PC-3 (cell line): ENCODE data around the gene MCM9. TPM values are rescaled to one million over a fixed set of nuclear protein-coding genes. Genes with fewer than 3 reads are reported as not detected.

Experiments used
- ATAC-seq: fragments of 200-7000 bp; cut with Tn5 transposase; 2 replicates; pipeline ENCODE4 v1.9.1; 2020; ENCODE audit warnings: mild to moderate bottlenecking, moderate library complexity
- BruUV-seq: library from RNA; stranded (reverse); fragments of 400-500 nt; replicated peaks from 2 replicates; lab custom pipeline; 2021; lab: Mats Ljungman, UMichigan
- CTCF ChIA-PET: fragments of 300-600 bp; sonication (Branson Sonifier 250); formaldehyde crosslinking; loops from one replicate; lab custom pipeline; 2022; ENCODE audit warnings: antibody characterized with exemption; lab: Charles Lee
- POLR2A ChIA-PET: fragments of 300-600 bp; sonication (Branson Sonifier 250); formaldehyde crosslinking; loops from one replicate; lab custom pipeline; 2022; ENCODE audit warnings: antibody characterized with exemption; ENCODE audit not compliant: unreplicated experiment; lab: Charles Lee
- DNase-seq: peaks from one replicate; pipeline ENCODE4 v3.0.0-alpha.2; 2015
- H2AFZ ChIP-seq: fragments of 300-600 bp; sonication (generic); 2 replicates; pipeline ENCODE4 v1.6.0; 2016; ENCODE audit warnings: antibody characterized with exemption, low read length
- H3F3A ChIP-seq: fragments of 300-600 bp; sonication (generic); one replicate; pipeline ENCODE4 v1.6.0; 2017; ENCODE audit warnings: antibody characterized with exemption, low read length, control low read depth, mild to moderate bottlenecking; ENCODE audit not compliant: unreplicated experiment
- H3K27ac ChIP-seq: fragments of 300-600 bp; sonication (generic); 2 replicates; pipeline ENCODE4 v1.5.1; 2016; ENCODE audit warnings: mild to moderate bottlenecking, low read length
- H3K27me3 ChIP-seq: fragments of 300-600 bp; sonication (generic); 2 replicates; pipeline ENCODE4 v1.6.1; 2016; ENCODE audit warnings: low read length, mixed read lengths
- H3K36me3 ChIP-seq: fragments of 300-600 bp; sonication (generic); 2 replicates; pipeline ENCODE4 v1.6.1; 2016; ENCODE audit warnings: low read depth, mixed run types, low read length, mixed read lengths
- H3K4me1 ChIP-seq: fragments of 300-600 bp; sonication (generic); 2 replicates; pipeline ENCODE4 v1.5.1; 2016; ENCODE audit warnings: low read length; ENCODE audit not compliant: insufficient read depth
- H3K4me2 ChIP-seq: fragments of 300-600 bp; sonication (generic); 2 replicates; pipeline ENCODE4 v1.6.0; 2016; ENCODE audit warnings: low read length
- H3K4me3 ChIP-seq: fragments of 300-600 bp; sonication (generic); 2 replicates; pipeline ENCODE4 v1.5.1; 2016; ENCODE audit warnings: mild to moderate bottlenecking, low read length, mixed read lengths
- H3K79me2 ChIP-seq: fragments of 300-600 bp; sonication (generic); 2 replicates; pipeline ENCODE4 v1.6.1; 2017; ENCODE audit warnings: low read length, mixed read lengths
- H3K9ac ChIP-seq: fragments of 300-600 bp; sonication (generic); 2 replicates; pipeline ENCODE4 v1.6.0; 2016; ENCODE audit warnings: mild to moderate bottlenecking, low read length
- H3K9me2 ChIP-seq: fragments of 300-600 bp; sonication (generic); replicated peaks from 2 replicates; pipeline ENCODE4 v1.6.1; 2016; ENCODE audit warnings: mixed run types, low read length, mixed read lengths
- H3K9me3 ChIP-seq: fragments of 300-600 bp; sonication (generic); 2 replicates; pipeline ENCODE4 v1.6.1; 2016; ENCODE audit warnings: low read length, mixed read lengths
- H4K20me1 ChIP-seq: fragments of 300-600 bp; sonication (generic); 2 replicates; pipeline ENCODE4 v1.6.1; 2016; ENCODE audit warnings: low read length, mixed read lengths
- EZH2 ChIP-seq: fragments of 300-600 bp; sonication (generic); IDR thresholded peaks from one replicate; pipeline ENCODE4 v1.6.1; 2017; ENCODE audit warnings: antibody characterized with exemption, mild to moderate bottlenecking, low read length; ENCODE audit not compliant: unreplicated experiment
- EZH2phosphoT487 ChIP-seq: fragments of 300-600 bp; sonication (generic); IDR thresholded peaks from 2 replicates; pipeline ENCODE4 v1.6.1; 2018; ENCODE audit warnings: mild to moderate bottlenecking, antibody characterized with exemption, low read length, borderline replicate concordance
- intact Hi-C: fragments of 100-400 bp; cut with micrococcal nuclease; formaldehyde crosslinking; loops from 2 replicates; pipeline ENCODE4 v1.9.0; 2023
- total RNA-seq: library from RNA; depleted of rRNA; stranded (reverse); fragments of >200 nt; gene quantifications from 2 replicates; pipeline ENCODE4 v1.2.3, GENCODE V29; 2014
- TF ChIP-seq, protein P1 (sequence below): fragments of 300-600 bp; sonication (generic); conservative IDR thresholded peaks from 2 replicates; pipeline ENCODE4 v1.5.1; 2017; ENCODE audit warnings: antibody characterized with exemption, low read depth, mild to moderate bottlenecking, low read length

MCM9 gene
- total RNA-seq, 1 experiment from 2014 or later, result 5.8 TPM

DNA sequence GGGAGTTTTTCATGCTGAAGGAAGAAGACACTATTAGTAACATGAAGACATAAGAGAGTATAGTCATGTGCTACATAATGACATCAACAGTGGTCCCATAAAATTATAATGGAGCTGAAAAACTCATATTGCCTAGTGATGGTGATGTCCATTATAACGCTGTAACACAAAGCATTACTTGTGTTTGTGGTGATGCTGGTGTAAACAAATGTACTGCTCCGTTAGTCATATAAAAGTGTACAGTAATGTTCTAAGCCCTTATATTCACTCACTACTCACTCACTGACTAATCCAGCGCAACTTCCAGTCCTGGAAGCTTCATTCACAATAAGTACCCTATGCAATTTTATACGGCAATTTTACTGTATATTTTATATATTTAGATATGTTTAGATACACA, 67.8 kb downstream of the MCM9 start:
- TF ChIP-seq, protein P1, sequence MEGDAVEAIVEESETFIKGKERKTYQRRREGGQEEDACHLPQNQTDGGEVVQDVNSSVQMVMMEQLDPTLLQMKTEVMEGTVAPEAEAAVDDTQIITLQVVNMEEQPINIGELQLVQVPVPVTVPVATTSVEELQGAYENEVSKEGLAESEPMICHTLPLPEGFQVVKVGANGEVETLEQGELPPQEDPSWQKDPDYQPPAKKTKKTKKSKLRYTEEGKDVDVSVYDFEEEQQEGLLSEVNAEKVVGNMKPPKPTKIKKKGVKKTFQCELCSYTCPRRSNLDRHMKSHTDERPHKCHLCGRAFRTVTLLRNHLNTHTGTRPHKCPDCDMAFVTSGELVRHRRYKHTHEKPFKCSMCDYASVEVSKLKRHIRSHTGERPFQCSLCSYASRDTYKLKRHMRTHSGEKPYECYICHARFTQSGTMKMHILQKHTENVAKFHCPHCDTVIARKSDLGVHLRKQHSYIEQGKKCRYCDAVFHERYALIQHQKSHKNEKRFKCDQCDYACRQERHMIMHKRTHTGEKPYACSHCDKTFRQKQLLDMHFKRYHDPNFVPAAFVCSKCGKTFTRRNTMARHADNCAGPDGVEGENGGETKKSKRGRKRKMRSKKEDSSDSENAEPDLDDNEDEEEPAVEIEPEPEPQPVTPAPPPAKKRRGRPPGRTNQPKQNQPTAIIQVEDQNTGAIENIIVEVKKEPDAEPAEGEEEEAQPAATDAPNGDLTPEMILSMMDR, result no peak
- no peak for TF ChIP-seq EZH2
- no peak for TF ChIP-seq EZH2phosphoT487
- intact Hi-C loops, result loop anchor here (1.0 kb wide), 2 partner anchors 9 to 257 kb away; no protein-coding TSS in a partner anchor
- Histone ChIP-seq H3K4me2 (peak overlapping the region; percentile 24; the same call in 1 of the 2 replicates), H3K27me3 (no peaks in the 10 kb centered on the region), H3F3A (no peaks in the 10 kb centered on the region), H3K4me1 (peaks cover 21% of the 10 kb centered on the region), H3K9ac (peak overlapping the region; percentile 53), H3K9me2 (no peaks in the 10 kb centered on the region), H4K20me1 (no peaks in the 10 kb centered on the region), H2AFZ (no peak overlapping the region), H3K79me2 (peaks cover 26% of the 10 kb centered on the region), H3K9me3 (no peaks in the 10 kb centered on the region), H3K36me3 (no peaks in the 10 kb centered on the region), H3K4me3 (no peak overlapping the region), H3K27ac (peak overlapping the region; percentile 95)
- ChIA-PET POLR2A (interaction anchor here (0.5 to 0.6 kb wide), 2 partner anchors 77 to 213 kb away, joined by 3 read pairs; no protein-coding TSS in a partner anchor), CTCF (no interaction called here)
- BruUV-seq, result no TSS peak
- ATAC-seq (peak; percentile 94), DNase-seq (peak; percentile 85)

DNA sequence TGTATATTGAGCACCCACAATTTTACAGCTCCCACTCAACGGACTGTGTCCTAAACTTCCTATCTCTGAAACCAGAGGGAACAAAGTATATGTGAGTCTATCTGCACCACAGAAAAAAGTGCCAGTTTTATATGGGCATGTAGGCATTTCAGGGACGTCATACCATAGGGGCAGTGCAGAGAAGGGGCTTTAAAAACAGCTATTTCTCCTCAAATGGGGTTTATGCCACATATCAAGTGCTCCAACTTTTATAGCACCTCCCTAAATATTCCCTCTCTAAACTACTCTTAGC, 69.9 kb downstream of the MCM9 start:
- no TSS peak for BruUV-seq
- ChIA-PET CTCF (no interaction called here), POLR2A (no interaction called here)
- DNase-seq (no peak), ATAC-seq (no peak)
- TF ChIP-seq, protein P1, result no peak
- no peak for TF ChIP-seq EZH2
- Histone ChIP-seq H3K36me3 (no peaks in the 10 kb centered on the region), H3K4me2 (no peak overlapping the region), H3K4me1 (peaks cover 18% of the 10 kb centered on the region), H4K20me1 (no peaks in the 10 kb centered on the region), H2AFZ (no peak overlapping the region), H3K9ac (no peak overlapping the region), H3K4me3 (no peak overlapping the region), H3F3A (no peaks in the 10 kb centered on the region), H3K27ac (no peak overlapping the region), H3K27me3 (no peaks in the 10 kb centered on the region), H3K9me2 (no peaks in the 10 kb centered on the region), H3K79me2 (peaks cover 10% of the 10 kb centered on the region), H3K9me3 (no peaks in the 10 kb centered on the region)
- intact Hi-C loops, result no loop called here

DNA sequence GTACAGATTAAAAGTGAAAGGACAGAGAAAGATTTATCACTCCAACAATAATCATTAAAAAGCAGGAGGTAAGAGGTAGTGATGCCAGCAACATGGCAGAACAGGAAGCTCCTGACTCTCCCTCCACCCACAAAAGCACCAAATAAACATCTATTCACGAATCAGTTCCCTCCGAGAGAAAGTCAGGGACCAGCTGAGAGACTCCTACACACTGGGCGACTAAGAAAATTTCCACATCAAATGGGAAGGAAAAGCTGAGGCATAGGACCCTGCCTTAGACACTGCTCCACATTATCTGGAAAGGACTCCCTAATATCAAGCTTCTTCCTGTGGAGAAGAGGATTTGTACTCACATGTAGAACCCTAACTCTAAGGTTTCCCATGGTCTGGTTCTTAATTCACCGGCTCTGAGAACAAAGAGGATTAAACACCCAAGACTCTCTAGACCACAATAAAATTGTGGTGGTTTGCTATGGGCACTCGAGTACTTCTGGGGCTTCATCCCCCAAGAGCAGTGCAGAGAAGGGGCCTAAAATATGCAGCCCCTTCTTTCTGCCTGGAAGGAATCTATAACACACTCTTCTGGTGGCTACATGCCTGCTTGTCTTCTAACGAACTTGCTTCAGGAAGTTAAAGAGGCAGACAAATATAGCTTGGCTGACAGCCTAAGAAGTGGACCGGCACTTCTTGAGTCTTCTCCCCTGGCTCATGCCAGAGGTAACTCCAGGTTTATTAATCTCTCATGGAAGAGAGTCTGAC, 70.4 kb downstream of the MCM9 start:
- no peak overlapping the region for H3K9ac ChIP-seq
- H3K9me3 ChIP-seq, result no peaks in the 10 kb centered on the region
- no peaks in the 10 kb centered on the region for H3F3A ChIP-seq
- no peak overlapping the region for H3K4me3 ChIP-seq
- H4K20me1 ChIP-seq, result no peaks in the 10 kb centered on the region
- POLR2A ChIA-PET, result no interaction called here
- peaks cover 6% of the 10 kb centered on the region for H3K79me2 ChIP-seq
- intact Hi-C loops, result no loop called here
- no TSS peak for BruUV-seq
- no peaks in the 10 kb centered on the region for H3K27me3 ChIP-seq
- no peak overlapping the region for H3K4me2 ChIP-seq
- CTCF ChIA-PET, result no interaction called here
- no peak overlapping the region for H2AFZ ChIP-seq
- ATAC-seq, result no peak
- H3K36me3 ChIP-seq, result no peaks in the 10 kb centered on the region
- H3K27ac ChIP-seq, result no peak overlapping the region
- DNase-seq, result no peak
- TF ChIP-seq EZH2phosphoT487 (no peak), EZH2 (no peak)
- TF ChIP-seq, protein P1, result no peak
- H3K4me1 ChIP-seq, result peaks cover 13% of the 10 kb centered on the region
- no peaks in the 10 kb centered on the region for H3K9me2 ChIP-seq
